Measurements from ENCODE around the gene PCDH9.
"Not testable (repeated sequence)": the region's sequence is repeated elsewhere in the genome, so short reads cannot be mapped to it uniquely, and the experiment has no call there.

Gene PCDH9

DNA sequence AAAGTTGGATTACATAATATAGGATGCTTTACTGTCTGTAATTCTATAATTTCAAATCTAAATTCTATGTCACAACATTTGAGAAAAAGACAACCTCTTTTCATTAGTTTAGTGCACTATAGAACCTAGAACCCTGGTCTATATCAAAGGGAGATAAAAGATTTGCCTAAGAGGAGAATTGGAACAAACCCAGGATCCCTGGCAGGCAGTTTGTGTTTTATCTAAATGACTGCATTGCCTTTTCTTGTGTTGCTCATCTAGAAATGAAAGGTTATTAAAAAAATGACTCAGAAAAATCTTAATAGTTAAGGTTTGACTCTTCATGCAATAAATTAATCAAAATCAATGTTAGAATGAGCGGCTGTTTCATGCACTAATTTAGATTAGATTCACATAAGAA is 96.7 kb downstream of the PCDH9 start:
- in situ Hi-C loops (cut with MboI; ENCODE audit: low sequenced_read_pairs): no loop called here

DNA sequence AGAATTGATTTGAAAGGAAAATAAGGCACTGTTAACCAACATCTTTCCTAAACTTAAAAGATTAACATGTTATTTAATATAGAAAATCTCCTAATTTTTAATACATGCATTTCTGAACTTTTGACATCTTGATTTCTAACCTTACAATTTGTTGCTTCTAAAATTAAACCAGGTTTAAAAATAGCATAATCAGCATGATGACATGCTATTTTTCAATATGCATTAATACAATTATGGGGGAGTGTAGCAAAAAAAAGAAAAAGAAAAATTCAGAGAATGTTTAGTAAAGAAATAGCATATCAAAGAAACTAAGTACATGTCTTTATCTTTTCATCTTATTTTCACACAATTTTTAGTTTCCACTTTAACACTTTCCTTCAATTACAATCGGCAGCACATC is 98.7 kb downstream of the PCDH9 start:
- in situ Hi-C loops (cut with MboI; ENCODE audit: low sequenced_read_pairs): no loop called here

DNA sequence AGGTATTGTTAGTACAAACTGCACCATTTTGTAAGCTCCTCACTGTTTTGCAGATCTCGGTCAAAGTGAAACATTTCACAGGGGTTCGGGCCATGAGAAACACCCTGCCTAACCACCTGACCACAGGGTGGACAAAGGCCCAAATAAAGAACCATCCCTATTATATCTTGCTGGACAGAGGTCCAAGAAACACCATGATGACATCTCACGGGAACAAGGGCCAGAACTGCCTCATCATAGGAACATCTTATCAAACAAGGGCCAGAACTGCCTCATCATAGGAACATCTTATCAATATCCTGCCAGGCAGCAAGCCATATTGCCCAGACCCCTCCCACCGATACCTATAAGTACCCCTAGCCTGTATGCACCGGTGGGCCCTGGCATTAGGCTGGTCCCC is 99.7 kb downstream of the PCDH9 start:
- in situ Hi-C loops (cut with MboI; ENCODE audit: low sequenced_read_pairs): no loop called here

DNA sequence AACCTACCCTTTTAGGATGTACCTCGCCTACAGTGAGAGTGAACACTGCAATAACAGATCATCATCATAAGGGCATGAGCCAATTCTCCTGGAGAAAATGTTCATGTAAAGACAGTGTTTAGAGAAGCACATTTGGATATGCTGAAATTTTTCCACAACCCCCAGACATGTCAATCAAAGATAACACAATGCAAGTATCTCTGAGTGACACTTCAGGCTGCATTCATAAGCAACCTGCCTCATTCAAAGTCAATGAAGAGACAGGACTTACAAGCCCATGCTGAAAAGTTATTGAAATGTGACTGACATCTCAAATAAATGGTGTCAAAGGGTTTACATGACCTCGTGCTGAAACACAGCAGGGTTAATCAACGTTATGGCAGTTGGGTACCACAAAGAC is 102.0 kb downstream of the PCDH9 start:
- in situ Hi-C loops (cut with MboI; ENCODE audit: low sequenced_read_pairs): no loop called here

DNA sequence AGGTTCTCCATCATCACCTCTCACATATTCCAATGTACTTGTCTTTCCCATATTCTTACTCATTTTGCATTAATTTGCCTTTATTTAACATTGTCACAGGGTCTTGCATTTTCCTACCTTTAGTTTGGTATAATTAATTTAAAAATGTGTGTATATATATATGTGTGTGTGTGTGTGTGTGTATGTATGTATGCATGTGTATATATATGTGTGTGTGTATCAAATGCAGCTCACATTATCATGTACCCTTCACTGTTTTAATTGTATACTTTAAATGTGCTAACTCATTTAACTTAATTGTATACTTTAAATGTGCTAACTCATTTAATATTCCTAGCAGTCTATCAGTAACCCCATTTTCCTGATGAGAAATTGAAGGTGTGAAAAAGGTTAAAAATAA is 104.5 kb downstream of the PCDH9 start:
- in situ Hi-C loops (cut with MboI; ENCODE audit: low sequenced_read_pairs): no loop called here

DNA sequence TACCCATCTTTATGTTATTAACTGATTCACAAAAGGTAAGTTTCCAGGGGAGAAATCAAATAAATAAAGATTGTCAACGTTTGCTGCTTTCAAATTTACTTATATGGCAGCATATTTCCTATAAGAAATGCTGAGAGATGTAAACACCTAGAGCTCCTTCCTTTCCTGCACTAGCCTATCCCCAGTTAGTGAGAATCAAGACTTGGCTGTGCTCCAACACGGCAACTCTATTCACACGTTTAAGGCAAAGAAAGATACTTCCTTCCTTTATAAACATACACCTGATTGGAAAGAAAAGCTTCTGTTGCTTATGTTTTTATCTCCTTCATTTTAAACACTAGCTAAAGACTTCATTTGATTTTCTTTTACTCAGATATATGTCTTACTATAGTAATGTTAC is 107.0 kb downstream of the PCDH9 start:
- in situ Hi-C loops (cut with MboI; ENCODE audit: low sequenced_read_pairs): no loop called here

DNA sequence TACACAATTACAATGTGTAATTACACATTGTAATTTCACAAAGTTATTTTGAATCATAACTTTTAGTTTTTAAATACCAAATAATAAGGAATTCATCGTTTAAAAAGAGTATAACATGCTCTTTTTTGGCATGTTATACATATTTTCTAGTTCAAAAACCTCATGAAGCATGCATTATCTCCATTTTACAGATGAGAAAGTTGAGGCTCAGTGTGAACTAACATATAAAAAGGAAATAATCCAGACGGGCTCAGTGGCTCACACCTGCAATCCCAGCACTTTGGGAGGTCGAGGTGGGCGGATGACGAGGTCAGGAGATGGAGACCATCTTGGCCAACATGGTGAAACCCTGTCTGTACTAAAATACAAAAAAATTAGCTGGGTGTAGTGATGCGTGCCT is 107.9 kb downstream of the PCDH9 start:
- in situ Hi-C loops (cut with MboI; ENCODE audit: low sequenced_read_pairs): no loop called here

DNA sequence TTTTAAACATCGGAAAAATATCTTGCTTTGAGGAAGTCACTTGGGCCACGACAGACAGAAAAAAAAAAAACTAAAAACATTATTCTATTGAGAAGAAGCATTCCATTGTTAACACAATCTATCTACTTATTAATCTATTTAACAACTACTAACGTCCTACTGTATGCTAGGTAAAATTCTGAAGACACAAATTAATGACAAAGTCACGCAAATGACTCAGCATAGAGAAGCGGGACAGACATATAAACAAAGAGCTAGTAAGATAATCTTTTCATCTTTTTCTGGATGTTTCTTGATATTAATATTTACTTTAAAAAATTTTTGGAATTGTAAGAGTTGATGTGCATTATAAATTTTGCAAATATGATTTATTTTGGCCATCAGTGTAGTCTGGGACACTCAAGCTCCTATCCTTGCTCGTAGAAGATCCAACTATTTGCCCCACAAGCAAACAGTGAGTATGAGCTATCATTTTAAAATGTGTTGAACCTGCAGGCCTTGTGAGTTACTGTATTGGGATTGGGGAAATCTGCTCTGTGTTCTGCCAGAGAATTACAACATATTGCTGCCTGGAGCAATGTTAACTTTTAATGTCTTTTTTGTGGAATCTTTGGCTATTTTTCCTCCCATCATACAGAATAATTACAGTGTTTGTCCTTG is 109.1 kb downstream of the PCDH9 start:
- in situ Hi-C loops (cut with MboI; ENCODE audit: low sequenced_read_pairs): no loop called here

DNA sequence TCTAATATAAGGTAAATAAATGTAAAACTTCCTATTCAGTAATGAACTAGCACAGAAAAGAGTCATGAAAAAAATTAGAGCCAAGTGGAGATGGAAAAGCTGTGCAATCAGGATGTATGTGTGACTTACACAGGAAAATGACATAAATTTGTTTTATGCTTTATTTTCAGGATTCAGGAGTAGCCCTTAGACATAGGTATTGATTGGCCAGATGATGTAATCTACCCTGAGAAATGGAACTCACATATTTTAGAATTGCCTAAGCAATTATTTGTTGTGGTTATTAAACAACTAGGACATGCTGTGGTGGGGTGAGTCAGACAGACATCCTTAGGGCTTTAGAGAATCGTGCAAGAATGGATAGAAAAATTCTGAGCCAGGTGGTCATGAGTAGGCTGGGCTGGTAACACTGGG is 110.6 kb downstream of the PCDH9 start:
- in situ Hi-C loops (cut with MboI; ENCODE audit: low sequenced_read_pairs): no loop called here

DNA sequence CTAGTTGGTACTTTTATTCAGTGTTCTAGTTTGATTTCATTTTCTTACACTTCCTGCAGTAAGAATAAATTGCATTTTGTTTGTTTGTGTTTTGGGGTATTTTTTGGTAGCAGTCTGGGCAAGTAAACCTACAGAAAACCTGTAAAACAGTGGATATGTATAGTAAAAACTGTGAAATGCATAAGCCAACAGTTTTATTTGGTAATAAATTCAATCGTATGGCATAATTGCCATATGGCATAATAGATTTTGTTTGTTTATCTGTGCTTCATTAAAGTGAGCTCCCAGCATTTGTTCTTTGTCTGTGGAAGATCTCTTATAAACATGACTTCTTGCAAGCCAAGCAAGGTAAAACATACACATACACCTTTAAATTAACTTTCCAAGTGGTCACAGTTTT is 111.9 kb downstream of the PCDH9 start:
- in situ Hi-C loops (cut with MboI; ENCODE audit: low sequenced_read_pairs): no loop called here

DNA sequence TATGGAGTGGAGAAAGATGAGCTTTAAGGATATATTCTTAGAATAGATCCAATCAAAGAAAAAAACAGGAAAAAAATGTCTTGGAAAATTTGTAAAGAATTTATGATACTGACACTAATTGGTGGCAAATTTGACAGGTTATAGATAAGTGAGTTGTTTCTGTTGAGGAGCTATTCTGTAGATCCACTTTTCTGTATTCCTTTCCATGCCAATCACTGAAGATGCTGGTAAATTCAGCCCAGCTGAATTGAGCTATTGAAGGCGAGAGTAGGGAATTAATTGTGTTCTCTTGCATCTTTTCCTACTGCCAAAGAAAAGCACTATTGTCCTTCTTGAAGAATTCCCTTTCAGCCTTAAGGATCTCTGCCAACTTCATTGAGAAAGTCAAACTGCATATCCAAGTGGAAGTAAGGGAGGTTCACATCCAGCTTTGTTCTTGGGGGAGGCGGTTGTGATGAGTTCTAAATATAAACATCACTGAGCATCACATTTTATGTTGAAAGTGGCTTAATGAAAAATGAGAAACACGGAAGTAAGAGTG is 113.1 kb downstream of the PCDH9 start:
- in situ Hi-C loops (cut with MboI; ENCODE audit: low sequenced_read_pairs): no loop called here

DNA sequence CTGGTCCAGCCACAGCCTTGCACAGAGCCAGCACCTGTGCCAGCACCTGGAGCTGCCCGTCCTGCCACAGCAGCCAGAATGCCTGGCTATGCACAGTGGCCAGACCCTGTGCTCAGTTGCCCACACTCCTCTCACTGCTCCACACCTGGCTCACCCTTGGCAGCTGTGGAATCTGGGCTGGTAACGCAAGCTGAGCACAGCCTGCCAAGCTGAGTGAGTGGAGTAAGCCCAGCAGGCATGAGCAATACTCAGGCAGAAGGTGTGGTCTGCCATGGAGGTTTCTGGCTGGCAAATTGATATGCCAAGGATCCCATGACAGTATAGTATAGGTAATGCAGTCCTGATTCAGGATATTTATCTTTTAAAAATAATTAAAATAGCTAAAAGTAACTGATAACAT is 122.2 kb downstream of the PCDH9 start:
- in situ Hi-C loops (cut with MboI; ENCODE audit: low sequenced_read_pairs): no loop called here

DNA sequence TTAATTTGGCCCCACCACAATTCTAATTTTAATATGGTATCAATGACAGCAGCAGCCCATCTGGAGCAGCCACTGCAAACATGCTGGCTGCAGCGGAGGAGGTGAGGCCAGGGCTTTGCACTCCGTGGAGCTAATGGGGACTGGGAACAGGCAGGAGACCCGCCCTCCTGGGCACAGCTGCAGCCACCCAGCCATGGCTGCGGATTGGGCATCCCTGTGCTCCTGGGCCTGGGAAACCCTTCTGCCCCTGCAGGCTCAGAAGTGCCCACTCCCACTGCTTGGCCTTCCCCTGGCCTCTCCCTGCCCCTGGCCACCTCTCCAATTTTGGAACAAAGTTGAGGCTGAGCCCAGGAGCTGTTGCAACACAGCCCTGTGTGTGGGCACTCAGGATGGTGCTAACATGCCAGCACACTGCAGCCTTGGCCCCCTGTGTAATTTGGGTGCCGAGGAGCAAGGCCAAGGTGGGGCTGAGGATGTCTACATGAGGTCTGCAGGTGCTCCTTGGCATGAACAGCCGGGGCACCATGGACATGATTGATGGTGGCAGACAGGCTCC is 123.6 kb downstream of the PCDH9 start:
- in situ Hi-C loops (cut with MboI; ENCODE audit: low sequenced_read_pairs): no loop called here

DNA sequence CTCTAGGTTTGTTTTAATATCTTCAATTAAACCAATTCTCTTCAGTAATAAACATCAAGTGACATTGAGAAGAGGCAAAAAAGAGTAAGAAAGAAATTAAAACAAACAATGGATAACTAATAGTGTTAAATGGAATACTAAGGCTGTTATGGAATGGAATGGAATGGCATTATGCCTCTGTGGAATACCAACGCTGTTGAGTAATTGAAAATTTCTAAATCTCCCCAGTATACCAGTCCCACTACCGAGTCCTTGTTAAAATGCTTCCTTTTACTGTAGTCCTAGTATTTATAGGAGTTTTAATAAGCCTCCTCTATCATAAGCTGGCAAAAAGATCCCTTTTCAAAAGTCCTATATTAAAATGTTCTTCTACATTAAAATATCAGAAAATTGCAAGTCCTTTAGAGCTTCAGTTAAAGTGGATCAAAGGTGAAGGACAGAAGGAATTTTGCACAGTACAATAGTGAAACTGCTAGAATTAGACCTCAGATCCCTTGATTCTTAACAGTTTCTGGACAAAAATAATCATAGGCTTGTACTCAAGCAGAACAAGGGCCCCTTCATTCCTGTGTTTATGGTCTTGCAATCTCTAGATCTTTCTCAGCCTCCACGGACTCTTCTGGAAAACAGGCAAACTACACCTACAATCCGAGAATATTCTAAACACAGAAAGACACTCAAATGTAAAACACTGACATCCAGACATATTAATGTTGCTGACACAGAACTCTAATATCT is 128.2 kb downstream of the PCDH9 start:
- in situ Hi-C loops (cut with MboI; ENCODE audit: low sequenced_read_pairs): no loop called here

DNA sequence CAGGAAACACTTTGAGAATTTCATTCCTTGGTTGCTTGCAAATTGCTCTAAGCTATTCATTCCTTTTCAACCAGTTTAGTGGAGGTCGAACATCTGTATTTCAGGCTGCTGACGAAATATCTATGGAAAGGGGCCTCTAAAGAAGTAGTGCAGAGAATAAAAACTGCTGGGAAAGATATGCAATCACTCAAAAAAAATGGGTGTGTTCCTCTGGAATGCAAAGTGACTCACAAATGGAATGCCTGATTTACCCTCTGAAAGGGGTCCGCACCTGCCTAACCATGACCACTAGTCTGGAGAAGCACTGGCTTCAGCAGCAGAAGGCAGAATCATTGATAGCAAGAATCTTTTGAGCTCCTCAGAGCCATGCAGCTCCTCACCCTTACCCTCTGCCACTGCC is 129.4 kb downstream of the PCDH9 start:
- in situ Hi-C loops (cut with MboI; ENCODE audit: low sequenced_read_pairs): no loop called here

DNA sequence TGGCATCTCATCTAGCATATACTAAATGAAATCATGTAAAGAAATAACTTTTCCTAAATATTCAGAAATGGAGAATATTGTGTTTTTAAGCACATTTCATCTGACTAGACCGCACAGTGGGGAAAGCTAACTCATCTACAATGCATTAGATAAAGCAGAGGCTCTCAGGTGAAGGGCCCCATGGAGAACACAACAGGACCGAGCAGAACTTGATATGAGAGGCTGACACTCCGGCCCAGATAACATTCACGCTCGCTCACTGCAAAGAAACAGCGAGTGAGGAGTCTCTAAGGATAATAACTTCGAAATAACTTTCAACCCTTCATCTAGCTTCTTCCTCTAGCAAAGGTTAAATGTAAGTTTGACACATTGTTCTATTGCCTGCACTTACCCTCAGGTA is 130.6 kb downstream of the PCDH9 start:
- in situ Hi-C loops (cut with MboI; ENCODE audit: low sequenced_read_pairs): no loop called here

DNA sequence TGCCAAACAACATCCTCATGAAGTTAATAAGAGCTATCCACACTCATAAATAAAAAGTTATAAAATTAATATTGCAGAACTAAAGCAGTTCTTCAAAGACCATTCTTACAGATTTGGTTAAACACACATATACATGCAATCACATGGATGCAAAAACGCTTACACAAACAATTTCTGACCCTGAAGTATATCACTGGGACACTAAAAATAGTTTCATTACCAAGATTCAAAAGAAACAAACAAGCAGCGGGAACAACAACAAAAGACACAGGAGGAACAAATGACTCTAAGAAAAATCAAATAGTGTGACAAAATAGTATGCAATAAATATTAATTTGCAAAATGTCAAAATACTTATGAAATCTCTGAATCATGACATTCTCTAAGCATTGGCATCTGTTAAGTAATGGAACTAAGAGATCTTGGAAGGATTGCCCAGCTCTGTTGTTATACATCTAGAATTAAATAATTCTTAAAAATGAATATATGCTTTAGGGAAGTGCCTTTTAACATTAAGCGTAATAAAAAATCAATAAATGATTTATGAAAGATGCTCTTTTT is 132.2 kb downstream of the PCDH9 start:
- in situ Hi-C loops (cut with MboI; ENCODE audit: low sequenced_read_pairs): no loop called here

DNA sequence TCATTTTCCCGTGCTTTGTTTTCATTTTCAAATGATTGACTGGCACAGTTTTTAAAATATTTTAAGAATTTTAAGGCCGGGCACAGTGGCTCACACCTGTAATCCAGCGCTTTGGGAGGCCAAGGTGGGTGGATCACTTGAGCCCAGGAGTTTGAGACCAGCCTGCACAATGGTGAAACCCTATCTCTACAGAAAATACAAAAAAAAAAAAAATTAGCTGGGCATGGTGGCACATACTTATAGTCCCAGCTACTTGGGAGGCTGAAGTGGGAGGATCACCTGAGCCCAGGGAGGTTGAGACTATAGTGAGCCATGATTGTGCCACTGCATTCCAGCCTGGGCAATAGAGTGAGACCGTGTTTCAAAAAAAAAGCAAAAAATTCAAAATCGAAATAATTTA is 133.2 kb downstream of the PCDH9 start:
- in situ Hi-C loops (cut with MboI; ENCODE audit: low sequenced_read_pairs): not testable (repeated sequence)

DNA sequence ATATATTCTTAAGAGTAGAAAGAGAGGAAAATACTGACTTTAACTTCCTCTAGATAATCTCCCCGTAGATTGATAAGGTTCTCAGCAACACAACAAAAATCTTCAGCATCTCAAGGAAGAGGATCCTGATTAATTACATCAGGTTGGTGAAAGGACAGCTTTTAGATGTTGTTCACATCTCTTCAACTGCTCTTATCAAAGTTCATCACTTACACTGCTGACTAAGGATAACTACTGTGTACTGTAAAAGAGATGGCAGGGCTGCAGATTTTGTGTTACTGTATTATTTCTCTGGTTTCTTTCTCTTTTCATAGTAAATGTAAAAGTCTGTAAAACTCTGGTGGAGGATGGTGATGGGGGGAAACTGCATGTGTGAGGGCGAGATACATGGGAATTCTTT is 133.7 kb downstream of the PCDH9 start:
- in situ Hi-C loops (cut with MboI; ENCODE audit: low sequenced_read_pairs): no loop called here

DNA sequence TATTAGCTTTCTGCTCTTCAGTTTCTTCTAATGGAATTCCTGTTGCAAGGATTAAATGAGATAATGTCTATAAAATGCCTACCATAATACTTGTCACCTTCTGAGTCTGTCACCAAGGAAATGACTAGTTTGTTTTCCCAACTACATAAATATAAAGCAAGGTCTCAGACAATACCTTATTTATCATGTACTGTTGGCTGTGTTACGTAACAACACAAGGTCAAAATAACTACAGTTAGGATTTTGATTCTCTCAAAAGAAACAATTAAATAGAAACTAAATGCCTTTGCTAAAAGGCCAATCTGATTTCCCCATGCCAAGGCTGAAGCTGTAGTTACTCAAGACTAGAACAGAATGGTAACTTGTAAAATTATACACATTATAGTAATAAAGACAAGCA is 134.5 kb downstream of the PCDH9 start:
- in situ Hi-C loops (cut with MboI; ENCODE audit: low sequenced_read_pairs): no loop called here

DNA sequence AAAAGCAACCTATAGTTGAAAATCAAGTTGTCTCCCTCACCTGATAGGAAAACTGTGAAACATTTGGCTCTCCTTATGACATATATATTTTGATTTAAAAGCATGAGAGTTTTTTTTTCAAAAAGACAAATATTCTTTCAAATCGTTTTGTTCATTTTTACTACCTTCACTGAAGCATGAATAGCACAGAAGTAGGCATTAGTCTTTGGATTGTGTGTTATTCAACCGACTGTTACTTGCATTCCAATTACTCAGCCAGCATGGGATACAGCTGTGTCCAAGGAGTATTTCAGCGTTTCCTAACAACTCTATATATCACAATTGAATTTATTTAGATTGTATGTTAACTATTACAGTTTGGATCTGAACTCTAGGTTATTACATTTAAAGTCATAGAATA is 135.2 kb downstream of the PCDH9 start:
- in situ Hi-C loops (cut with MboI; ENCODE audit: low sequenced_read_pairs): no loop called here

DNA sequence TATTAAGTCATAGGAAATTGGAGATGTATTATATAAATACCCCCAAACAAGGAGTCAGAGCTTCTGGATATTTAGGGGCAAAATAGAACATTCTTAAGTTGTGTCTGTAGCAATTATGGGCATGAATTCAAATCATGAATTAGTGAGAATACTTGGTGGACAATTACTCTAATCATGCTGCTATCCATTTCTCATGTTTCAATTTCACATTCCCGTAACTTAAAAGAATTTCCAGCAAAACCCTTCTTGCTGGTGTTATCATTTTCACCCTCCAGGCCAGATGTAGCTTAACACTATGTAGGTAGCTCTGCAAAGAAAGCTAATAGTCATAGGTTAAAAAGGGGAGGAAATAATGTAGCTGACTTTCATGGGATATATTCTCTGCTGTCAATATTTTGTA is 136.1 kb downstream of the PCDH9 start:
- in situ Hi-C loops (cut with MboI; ENCODE audit: low sequenced_read_pairs): no loop called here

Measured in HL-60/S4 (cell line).